ENCODE results near the gene RNF41.
A peak's percentile ranks its signal among the peaks of the same experiment; 100 is the strongest.

Gene RNF41

GRCh38 chr12:56242986-56243385 is 21.3 kb upstream of the RNF41 start:
- no peak for FAIRE-seq

GRCh38 chr12:56241424-56242303 is 19.9 kb upstream of the RNF41 start:
- no peak for FAIRE-seq

GRCh38 chr12:56237552-56237951 is 15.8 kb upstream of the RNF41 start:
- FAIRE-seq: no peak

GRCh38 chr12:56236985-56237384 is 15.3 kb upstream of the RNF41 start:
- no peak for FAIRE-seq

- FAIRE-seq: no peak
Observed at GRCh38 chr12:56236091-56236490, 14.4 kb upstream of the RNF41 start.

GRCh38 chr12:56234746-56235436 is 13.2 kb upstream of the RNF41 start:
- no peak for FAIRE-seq

- no peak for FAIRE-seq
Observed at GRCh38 chr12:56231184-56231582, 9.5 kb upstream of the RNF41 start.

GRCh38 chr12:56230432-56231183 is 8.9 kb upstream of the RNF41 start:
- no peak for FAIRE-seq

GRCh38 chr12:56229916-56230431 is 8.3 kb upstream of the RNF41 start, which contains the start of gene SLC39A5:
SLC39A5 (plus strand) TSS chr12:56230051; CDS start chr12:56231275, 1,224 bp downstream.
- FAIRE-seq: no peak

- no peak for FAIRE-seq
Observed at GRCh38 chr12:56229082-56229481, 7.4 kb upstream of the RNF41 start.

GRCh38 chr12:56224954-56225353 is 3.2 kb upstream of the RNF41 start:
- no peak for FAIRE-seq

- peak; percentile 96 for FAIRE-seq
Observed at GRCh38 chr12:56224102-56224701, 2.5 kb upstream of the RNF41 start, which contains the start of gene NABP2. NABP2 (plus strand) TSS chr12:56224342; CDS start chr12:56224857, 515 bp downstream.

- no peak for FAIRE-seq
Observed at GRCh38 chr12:56223571-56224101, 1.9 kb upstream of the RNF41 start.

GRCh38 chr12:56222531-56222895 is 791 bp upstream of the RNF41 start:
- FAIRE-seq: no peak

- no peak for FAIRE-seq
Observed at GRCh38 chr12:56221232-56221756, 428 bp downstream of the RNF41 start.

- no peak for FAIRE-seq
Observed at GRCh38 chr12:56220611-56221231, 1.0 kb downstream of the RNF41 start.

- FAIRE-seq: no peak
Observed at GRCh38 chr12:56219840-56220239, 1.9 kb downstream of the RNF41 start.

- FAIRE-seq: no peak
Observed at GRCh38 chr12:56216461-56216860, 5.3 kb downstream of the RNF41 start.

- no peak for FAIRE-seq
Observed at GRCh38 chr12:56213878-56214277, 7.8 kb downstream of the RNF41 start.

GRCh38 chr12:56212361-56212760 is 9.4 kb downstream of the RNF41 start:
- FAIRE-seq: no peak

GRCh38 chr12:56208006-56208405 is 13.7 kb downstream of the RNF41 start:
- FAIRE-seq: no peak

Data from G401.6 (cell line).